PFSK-1 (cell line): ENCODE measurements around the gene NCF2.

Source experiments
- POLR2AphosphoS5 ChIP-seq: IDR thresholded peaks from 2 replicates; pipeline ENCODE4 v1.6.1; 2012; ENCODE audit warnings: low read depth, mild to moderate bottlenecking, control low read depth, low read length, moderate library complexity
- REST ChIP-seq, 2 experiments: IDR thresholded peaks; 2 replicates each; pipeline versions ENCODE4 v1.6.1 to v1.8.0; 2011 to 2012; ENCODE audit warnings: low read depth in 2 of 2, low read length in 2 of 2, control low read depth in 1 of 2, inconsistent platforms in 1 of 2, mild to moderate bottlenecking in 1 of 2, moderate library complexity in 1 of 2; ENCODE audit not compliant: insufficient read depth in 1 of 2
- SIN3A ChIP-seq: IDR thresholded peaks from 2 replicates; pipeline ENCODE4 v1.6.1; 2012; ENCODE audit warnings: mild to moderate bottlenecking, low read length, moderate library complexity, borderline replicate concordance; ENCODE audit not compliant: insufficient read depth

GRCh38 chr1:183553764-183554163 lies 36.5 kb downstream of the NCF2 start:
- no peak for TF ChIP-seq SIN3A
- no peak for TF ChIP-seq REST (IDR thresholded peaks at IDR 0.05; ENCODE audit: insufficient read depth in 1 of 2, low read depth in 2 of 2, low read length in 2 of 2)
- no peak for TF ChIP-seq POLR2AphosphoS5
